GM20000 (cell line): ENCODE data around the gene TIGD6.

ENCODE experiments used
- DNase-seq: peaks from one replicate; pipeline ENCODE4 v3.0.0; 2012; ENCODE audit warnings: low spot score
- TF ChIP-seq, protein P1 (sequence below): IDR thresholded peaks from 2 replicates; pipeline ENCODE4 v1.5.1; 2012; ENCODE audit warnings: mild to moderate bottlenecking, control low read depth; ENCODE audit errors: extremely low read depth, missing control alignments

The TIGD6 gene

DNA sequence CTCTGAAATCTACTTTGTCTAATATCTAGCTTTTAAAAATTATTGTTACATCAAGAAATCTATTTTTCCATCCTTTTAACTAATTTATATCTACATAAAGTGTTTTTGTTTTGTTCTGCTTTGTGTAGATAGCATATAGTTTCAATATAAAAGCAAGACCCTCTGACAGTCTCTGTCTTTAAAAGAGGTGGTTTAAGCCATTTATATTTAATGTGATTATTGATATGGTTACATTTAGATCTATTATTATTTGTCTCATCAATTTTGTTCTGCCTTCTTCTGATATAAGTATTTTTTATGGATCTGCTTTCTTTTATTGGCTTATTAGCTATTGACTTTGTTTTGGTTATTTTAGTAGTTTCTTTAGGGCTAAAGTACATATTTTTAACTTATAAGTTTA is 16.1 kb upstream of the TIGD6 start:
- no peak for DNase-seq
- TF ChIP-seq, protein P1, sequence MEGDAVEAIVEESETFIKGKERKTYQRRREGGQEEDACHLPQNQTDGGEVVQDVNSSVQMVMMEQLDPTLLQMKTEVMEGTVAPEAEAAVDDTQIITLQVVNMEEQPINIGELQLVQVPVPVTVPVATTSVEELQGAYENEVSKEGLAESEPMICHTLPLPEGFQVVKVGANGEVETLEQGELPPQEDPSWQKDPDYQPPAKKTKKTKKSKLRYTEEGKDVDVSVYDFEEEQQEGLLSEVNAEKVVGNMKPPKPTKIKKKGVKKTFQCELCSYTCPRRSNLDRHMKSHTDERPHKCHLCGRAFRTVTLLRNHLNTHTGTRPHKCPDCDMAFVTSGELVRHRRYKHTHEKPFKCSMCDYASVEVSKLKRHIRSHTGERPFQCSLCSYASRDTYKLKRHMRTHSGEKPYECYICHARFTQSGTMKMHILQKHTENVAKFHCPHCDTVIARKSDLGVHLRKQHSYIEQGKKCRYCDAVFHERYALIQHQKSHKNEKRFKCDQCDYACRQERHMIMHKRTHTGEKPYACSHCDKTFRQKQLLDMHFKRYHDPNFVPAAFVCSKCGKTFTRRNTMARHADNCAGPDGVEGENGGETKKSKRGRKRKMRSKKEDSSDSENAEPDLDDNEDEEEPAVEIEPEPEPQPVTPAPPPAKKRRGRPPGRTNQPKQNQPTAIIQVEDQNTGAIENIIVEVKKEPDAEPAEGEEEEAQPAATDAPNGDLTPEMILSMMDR, result no peak

DNA sequence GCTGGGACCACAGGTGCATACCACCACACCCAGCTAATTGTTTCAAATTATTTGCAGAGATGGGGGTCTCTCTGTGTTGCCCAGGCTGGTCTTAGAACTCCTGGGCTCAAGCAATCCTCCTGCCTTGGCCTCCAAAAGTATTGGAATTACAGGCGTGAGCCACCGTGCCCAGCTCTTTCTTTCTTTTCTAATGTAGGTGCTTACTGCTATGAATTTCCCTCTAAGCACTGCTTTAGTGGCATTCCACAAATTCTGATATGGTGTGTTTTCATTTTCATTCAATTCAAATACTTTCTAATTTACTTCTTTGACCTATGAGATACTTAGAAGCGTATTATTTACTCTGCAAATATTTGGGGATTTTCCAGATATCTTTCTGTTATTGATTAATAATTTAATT is 15.0 kb upstream of the TIGD6 start:
- DNase-seq, result no peak
- TF ChIP-seq, protein P1, result no peak

DNA sequence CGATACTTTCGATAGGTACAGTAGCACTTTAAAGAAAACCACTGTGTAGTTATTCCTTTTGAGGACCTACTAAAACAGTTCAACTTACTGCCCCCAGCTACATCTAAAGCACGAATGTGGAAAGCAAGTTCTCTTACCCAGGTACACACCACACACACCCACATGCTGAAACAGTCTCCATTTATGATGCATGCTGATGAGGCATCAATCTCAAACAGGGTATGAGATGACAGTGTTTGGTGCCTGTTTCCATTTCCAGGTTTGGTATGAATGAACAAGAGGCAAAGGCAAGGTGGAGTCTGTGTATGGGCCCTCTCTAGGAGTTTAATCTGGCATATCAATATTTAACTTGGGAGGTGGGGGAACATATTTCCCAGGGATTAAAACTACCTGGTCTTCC is 14.0 kb upstream of the TIGD6 start:
- TF ChIP-seq, protein P1, result no peak
- DNase-seq, result no peak

DNA sequence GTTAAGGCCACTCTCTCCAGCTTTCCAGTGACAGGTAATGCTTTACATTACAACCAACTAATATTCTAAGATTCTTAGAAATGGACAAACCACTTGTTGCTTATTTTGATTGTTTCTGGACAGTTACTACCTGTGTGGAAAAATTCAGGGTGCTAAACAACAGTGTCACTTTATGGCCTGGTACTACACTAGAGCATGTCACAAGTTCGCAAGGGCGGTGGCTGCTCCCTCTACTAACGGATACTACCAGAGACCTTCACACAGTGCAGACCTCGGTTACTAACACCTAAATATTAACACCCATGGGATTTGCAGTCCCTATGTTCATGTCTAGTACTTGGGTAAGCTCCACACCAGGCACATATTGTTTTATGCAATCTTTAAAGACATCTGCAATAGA is 13.5 kb upstream of the TIGD6 start:
- TF ChIP-seq, protein P1, result no peak
- DNase-seq, result no peak

DNA sequence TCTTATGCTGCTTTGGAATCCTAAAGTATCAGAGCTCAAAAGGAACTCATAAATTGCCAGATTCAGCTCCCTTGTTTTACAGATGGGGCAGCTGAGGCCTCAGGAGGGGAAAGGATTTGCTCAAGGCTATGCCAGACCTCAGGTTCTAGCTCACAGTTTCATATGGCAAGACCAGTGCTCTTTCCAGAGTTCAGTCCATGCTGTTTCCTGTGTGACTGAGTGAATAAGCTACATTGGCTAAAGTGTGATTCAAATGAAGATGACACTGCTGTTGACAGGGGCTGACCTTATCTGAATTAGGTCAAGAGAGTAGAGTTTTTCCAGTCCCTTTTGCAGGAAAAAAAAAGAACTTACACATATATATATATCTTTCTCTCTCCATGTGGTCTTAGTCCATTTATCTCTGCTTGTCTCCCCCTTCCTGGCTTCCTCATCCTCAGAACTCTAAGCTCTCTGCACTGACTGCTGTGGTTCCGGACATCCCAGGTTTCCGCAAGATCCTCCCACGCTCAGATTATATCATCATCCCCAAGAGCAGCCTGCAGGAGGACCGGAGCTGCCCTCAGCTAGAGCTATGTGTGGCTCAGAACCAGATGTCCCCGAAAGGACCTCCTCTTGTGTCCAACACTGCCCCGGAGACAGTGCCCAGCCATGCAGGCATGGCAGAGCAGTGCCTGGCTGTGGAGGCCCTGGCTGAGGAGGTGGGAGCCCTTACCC is 9.4 kb upstream of the TIGD6 start:
- no peak for DNase-seq

DNA sequence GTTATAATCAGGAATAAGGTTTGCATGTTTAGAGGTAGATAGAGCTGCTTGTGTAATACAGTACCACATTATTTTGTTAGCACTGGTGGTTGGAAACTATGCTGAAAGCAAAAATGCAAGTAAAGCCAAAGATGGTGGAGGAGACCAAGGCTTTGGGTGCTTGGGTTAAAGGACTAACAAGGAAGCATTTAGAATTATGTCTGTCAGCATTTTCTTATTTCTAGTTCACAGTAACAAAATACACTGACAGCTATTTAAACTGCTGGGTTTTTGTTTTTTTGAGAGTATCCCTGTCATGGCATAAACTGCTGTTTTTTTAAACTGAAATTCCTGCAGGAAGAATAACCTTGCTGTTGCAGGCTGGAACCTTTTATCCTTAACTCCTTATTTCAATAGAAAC is 6.6 kb upstream of the TIGD6 start:
- DNase-seq, result no peak
- TF ChIP-seq, protein P1, result no peak

More for the DNA sequence above, 9.4 kb upstream of the TIGD6 start:
- TF ChIP-seq, protein P1, result no peak

DNA sequence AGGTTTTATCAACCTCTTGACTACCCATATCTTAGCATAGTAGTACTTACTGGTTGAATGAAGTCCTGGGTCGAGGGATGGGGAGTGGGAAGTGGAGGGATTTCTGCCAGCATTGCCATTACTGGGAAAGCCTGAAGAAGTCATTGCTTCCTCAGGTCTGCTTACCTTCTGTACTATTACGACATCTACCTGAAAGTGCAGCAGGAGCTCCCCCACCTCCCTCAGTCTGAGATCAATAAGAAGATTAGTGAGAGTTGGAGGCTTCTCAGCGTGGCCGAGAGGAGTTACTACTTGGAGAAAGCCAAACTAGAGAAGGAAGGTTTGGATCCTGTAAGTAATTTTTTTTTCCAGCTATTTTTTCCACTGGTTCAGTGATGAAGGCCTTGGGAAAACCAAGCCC is 5.9 kb upstream of the TIGD6 start:
- TF ChIP-seq, protein P1, result no peak
- no peak for DNase-seq
